ENCODE data around the gene TRPC4.

DNA sequence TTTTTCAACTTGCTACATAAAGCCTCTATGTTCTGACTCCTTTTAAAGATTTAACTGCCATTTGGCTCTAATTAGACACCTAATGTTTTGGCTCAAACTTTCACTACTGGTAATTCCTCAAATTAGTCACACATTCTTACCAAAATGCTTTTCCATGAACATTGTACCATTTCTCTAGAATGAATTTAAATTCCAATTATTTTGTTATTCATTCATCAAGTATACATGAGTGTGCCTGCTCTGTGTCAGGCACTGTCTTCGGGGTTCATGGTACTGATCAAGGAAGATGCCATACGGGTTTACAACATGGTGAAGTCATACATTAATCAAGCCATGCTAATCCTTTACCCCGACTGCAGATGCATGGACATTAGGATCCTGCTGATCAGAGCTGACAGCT lies 201.9 kb downstream of the TRPC4 start:
- no peak for TF ChIP-seq EZH2 (IDR thresholded peaks at IDR 0.05; ENCODE audit: borderline replicate concordance, insufficient read depth, low read length, poor library complexity, severe bottlenecking)
- TF ChIP-seq, protein P1, sequence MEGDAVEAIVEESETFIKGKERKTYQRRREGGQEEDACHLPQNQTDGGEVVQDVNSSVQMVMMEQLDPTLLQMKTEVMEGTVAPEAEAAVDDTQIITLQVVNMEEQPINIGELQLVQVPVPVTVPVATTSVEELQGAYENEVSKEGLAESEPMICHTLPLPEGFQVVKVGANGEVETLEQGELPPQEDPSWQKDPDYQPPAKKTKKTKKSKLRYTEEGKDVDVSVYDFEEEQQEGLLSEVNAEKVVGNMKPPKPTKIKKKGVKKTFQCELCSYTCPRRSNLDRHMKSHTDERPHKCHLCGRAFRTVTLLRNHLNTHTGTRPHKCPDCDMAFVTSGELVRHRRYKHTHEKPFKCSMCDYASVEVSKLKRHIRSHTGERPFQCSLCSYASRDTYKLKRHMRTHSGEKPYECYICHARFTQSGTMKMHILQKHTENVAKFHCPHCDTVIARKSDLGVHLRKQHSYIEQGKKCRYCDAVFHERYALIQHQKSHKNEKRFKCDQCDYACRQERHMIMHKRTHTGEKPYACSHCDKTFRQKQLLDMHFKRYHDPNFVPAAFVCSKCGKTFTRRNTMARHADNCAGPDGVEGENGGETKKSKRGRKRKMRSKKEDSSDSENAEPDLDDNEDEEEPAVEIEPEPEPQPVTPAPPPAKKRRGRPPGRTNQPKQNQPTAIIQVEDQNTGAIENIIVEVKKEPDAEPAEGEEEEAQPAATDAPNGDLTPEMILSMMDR (IDR thresholded peaks at IDR 0.05; ENCODE audit: poor library complexity, severe bottlenecking): no peak
- TF ChIP-seq, protein P2, sequence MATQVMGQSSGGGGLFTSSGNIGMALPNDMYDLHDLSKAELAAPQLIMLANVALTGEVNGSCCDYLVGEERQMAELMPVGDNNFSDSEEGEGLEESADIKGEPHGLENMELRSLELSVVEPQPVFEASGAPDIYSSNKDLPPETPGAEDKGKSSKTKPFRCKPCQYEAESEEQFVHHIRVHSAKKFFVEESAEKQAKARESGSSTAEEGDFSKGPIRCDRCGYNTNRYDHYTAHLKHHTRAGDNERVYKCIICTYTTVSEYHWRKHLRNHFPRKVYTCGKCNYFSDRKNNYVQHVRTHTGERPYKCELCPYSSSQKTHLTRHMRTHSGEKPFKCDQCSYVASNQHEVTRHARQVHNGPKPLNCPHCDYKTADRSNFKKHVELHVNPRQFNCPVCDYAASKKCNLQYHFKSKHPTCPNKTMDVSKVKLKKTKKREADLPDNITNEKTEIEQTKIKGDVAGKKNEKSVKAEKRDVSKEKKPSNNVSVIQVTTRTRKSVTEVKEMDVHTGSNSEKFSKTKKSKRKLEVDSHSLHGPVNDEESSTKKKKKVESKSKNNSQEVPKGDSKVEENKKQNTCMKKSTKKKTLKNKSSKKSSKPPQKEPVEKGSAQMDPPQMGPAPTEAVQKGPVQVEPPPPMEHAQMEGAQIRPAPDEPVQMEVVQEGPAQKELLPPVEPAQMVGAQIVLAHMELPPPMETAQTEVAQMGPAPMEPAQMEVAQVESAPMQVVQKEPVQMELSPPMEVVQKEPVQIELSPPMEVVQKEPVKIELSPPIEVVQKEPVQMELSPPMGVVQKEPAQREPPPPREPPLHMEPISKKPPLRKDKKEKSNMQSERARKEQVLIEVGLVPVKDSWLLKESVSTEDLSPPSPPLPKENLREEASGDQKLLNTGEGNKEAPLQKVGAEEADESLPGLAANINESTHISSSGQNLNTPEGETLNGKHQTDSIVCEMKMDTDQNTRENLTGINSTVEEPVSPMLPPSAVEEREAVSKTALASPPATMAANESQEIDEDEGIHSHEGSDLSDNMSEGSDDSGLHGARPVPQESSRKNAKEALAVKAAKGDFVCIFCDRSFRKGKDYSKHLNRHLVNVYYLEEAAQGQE (IDR thresholded peaks at IDR 0.05; ENCODE audit: borderline replicate concordance): no peak
- TF ChIP-seq TAF1 (IDR thresholded peaks at IDR 0.05; ENCODE audit: low read depth): no peak
- no peak for TF ChIP-seq POLR2AphosphoS5 (IDR thresholded peaks at IDR 0.05)
